ENCODE measurements around the gene SCN3A.

SCN3A gene

DNA sequence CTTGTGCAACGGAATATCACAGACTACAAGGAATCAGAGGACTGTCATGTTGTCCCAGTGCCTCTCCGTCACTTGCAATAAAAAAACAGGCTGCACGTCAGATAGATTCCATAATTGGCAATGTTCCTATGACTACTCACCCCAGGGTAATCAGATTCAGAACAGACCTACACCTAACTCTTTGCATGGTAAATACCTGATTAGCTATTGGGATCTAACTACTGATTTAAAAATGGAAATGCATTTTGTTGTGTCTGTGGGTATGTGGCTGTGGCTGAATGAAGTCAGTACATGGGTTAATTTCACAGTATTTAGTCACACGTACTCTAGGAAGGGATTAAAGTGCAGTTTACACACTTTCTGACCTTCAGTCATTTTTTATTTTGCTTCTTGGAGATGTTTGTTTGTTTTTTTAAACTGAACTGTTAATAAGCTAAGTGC lies 91.7 kb downstream of the SCN3A start:
- no peak for DNase-seq

DNA sequence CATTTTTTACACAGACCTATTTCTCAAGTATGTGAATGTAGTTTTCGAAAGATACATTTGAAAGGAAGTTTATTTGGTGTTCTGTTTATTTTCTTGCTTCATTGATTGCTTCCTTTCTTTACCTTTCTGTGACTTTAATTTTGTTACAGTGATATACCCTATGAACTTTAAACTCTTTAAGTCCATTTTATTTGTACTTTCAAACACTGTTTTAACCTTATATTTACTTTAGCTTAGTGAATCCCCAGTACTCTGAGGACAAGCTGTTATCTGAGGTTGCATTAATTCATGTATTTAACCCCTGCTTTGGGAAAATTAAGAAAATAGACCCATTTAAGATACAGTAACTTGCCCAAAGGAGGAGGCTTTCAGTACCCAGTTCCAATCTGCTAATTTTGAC lies 93.5 kb downstream of the SCN3A start:
- DNase-seq, result no peak

DNA sequence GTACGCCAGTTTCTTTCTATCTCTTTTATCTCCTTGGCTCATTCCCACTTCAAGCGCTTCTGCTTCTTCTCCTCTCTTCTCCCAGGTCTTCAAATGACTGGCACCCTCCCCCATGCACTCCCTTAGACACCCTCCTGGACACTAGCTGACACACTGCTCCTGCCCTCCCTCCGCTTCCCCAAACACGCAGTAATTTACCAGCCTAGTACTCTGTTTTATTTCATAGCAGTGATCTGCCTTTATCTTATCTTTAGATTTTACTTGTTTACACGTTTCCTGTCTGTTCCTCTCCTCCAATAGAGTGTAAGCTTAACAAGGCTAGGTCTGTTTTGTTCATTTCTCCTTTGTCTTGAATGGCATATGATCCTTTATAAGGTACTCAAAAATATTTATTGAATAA lies 93.9 kb downstream of the SCN3A start:
- DNase-seq, result no peak

DNA sequence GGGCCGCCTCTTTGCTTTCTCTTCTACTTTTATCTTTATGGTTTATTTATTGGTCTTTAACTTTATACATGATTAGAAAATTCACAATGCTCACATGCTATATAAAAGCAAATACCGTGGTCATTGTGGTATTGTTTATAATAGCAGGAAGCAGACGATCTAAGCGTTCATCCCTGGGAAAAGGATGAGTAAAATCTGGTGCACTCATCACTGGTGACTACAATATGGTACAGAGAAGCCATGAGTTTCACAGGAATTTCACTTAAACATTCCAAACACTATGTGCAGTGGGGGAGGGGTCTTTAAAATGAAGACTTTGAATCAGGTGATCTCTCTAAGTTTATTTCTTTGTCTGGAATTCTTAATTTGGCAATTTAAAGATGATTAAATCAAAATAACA lies 97.9 kb downstream of the SCN3A start:
- no peak for DNase-seq

DNA sequence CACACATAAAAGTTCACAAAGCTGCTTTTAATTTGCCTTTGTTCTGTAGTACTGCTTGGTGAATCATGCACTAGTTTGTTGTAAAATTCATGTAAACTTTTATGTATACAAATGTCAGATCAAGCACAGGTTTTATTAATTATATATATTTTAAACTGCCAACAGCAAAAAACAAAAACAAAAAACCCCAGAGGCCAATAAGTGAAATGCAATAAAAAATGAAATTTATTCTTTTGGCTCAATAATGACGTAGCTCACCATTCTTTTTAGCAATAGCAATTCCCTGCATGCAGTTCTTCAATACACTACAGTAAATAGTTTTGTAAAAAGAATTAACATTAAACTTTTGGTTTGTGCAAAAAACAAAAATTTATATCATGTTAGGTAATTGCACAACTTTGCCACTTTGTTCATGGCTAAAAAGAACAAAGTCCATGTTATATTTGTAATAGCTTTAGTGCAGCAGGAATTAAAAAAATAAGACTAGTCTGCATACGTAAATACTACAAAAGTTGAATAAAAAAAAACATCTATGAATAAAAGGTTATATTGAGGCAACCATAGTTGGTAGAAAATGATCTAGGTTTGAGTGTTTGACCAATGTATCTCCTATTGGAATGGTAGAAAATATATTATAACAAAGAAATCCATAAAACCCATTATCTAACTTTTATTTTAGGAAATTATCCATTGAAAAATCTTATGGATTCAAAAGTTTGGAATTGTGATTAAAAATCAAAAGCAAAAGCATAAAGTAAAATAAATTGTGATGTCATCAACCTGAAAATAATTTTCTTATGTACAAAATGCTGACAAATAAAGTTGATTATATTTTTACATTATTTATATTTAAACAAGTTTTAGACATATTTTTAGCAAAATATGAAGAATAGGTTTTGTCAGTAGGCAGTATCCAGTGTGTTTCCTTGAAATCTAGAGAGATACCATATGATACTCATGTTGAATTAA lies 115.6 kb downstream of the SCN3A start:
- DNase-seq, result no peak

DNA sequence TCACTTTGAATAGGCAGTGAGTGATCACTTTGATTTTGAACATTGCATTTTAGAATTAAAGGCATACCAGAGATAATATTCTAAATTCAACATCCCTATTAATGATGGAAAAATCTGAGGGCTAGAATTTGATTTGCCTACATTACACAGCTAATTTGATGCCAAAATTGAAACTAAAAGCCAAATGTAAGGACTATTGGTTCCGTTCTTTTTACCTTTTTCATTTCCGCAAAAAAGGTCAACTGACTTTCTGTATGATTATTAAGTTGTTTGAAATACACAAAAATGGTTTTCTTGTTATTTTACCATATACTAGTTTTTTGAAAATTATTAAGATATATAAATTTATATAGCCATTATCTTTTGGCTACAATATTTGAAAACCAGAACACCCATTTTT lies 117.5 kb downstream of the SCN3A start:
- DNase-seq, result no peak

DNA sequence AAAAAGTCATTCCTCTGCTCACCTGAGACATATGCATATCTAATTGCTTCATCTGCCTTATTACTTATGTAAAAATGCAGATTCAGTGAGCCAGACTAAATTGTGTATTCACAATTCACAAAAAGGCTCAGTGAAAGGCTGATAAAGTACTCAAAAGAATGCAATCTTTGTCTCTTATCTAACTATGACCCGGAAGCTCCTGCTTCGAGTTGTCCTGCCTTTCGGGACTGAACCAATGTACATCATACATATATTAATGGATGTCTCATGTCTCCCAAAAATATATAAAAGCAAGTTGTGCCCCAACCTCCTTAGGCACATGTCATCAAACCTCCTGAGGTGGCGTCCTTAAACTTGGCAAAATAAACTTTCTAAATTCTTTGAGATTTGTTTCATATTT lies 120.5 kb downstream of the SCN3A start:
- no peak for DNase-seq

DNA sequence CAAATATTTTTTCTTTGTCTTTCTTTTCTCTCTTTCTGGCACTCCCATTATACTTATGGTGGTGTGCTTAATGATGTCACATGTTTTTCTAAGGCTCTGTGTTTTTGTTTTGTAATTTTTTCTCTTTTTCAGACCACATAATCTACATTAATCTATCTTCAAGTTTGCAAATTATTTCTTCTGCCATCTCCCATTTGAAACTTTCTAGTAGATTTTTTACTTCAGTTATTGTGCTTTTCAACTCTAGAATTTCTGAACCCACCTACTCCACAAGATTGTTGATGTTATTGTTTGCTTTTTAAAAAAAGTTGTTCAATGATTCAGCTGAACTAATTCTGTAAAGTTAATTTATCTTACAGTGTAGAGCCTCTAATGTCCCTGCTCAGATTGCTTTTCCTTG lies 121.4 kb downstream of the SCN3A start:
- DNase-seq, result no peak

DNA sequence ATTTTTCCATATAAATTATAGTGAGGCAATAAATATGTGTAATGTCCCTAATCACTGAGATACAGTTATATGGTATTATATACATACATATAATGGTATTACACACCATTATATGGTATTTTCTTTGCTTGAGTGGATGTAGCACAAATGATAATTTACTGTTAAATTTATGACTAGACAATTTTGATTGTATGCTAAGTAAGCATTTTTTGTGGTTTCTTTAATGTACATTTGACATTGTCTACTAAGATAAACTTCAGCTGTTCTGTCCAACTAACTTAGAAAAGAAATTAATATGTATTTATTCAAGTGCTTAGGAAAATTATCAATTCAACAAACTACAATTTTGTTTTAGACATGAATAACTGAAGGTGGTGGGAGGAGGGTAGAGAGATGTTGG lies 122.6 kb downstream of the SCN3A start:
- DNase-seq, result no peak

DNA sequence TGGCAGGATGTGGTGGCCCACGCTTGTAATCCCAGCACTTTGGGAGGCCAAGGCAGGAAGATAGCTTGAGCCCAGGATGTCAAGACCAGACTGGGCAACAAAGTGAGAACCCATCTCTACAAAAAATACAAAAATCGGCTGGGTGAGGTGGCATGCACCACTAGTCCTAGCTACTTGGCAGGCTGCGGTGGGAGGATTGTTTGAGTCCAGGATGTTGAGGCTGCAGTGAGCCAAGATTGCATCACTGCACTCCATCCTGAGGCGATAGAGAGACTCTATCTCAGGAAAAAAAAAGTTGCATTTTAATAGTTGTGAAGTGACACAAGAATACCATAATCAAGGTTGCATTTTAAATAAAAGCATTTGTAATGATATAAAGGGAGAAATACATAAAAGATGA lies 124.4 kb downstream of the SCN3A start:
- no peak for DNase-seq

DNA sequence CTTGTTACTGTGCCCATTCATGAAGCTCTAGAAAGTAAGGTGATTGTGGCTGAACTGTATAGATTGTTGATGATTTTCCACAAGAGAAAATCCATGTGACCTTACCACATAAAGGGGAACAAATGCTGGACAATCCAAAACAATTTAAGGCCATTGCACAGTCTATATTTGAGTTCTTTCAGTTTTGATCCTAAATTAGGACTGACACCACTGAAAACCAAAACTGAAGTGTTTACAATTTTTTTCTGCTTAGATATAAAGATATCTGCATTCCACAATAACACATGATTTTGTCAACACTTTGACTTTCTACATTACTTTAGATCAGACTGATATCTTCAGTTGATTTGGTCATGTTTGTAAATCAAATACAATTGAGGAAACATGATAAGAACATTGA lies 124.9 kb downstream of the SCN3A start:
- no peak for DNase-seq

DNA sequence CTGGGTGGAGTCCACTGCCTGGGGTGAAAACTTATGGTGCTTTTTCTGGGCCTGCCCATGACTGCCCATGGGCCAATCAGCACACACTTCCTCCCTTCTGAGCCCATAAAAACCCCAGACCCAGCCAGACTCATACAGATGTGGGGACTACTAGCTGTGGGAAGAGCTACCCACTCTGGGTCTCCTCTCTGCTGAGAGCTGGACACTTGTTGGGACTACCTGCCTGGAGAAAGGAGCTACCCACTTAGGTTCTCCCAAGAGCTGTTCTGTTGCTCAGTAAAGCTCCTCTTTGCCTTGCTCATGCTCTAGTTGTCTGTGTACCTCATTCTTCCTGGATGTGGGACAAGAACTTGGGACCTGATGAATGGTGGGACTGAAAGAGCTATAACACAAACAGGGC lies 129.0 kb downstream of the SCN3A start:
- no peak for DNase-seq

DNA sequence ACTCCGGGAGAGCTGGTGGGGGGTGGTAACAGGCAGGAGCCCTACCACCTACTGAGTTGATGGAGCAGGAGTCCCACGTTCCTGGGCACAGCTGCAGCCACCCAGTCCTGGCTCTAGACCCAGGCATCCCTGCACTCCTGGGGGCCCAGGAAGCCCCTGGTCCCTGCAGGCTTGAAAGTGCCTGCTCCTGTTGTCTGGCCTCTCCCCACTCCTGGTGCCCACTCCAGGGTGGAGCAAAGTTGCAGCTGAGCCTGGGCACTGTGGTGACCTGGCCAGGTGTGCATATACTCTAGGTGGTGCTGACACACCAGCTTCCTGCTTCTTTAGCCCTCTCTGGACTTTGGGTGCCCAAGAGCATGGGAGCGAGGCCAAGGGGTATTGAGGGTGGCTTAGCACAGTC lies 129.5 kb downstream of the SCN3A start:
- no peak for DNase-seq

DNA sequence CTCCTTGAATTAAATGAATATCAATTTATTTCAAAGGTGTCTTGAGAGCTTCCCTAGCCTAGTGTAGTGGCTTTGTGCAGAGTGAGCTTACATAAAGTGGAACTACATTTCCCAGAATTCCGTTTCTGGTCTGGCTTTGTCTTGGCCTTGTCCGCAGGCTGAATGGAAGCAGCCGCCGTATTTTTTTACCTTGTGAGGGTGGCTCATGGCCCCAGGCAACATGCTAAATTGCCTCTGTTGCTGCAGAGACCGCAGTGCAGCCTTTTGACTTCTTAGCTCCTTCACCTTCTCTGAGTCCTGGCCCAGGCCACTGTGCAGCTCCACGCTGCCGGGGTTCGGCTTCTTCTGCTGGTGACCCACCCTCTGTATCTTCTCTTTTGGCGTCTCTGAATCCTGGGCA lies 133.8 kb downstream of the SCN3A start:
- no peak for DNase-seq

DNA sequence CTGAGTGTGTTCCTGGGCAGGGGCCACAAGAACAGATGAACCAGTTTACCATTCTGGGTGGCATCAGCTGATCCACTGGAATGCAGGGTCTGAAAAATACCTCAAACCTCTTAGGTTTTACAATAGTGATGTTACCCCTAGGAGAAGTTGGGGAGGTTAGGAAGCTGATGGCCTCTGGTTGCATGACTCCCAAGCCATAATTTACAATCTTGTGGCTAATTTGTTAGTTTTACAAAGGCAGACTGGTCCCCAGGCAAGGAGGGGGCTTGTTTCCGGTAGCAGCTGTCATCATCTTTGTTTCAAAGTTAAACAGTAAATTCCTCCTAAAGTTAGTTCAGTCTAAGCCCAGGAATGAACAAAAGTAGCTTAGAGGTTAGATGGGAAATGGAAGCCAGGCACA lies 134.7 kb downstream of the SCN3A start:
- DNase-seq, result no peak

DNA sequence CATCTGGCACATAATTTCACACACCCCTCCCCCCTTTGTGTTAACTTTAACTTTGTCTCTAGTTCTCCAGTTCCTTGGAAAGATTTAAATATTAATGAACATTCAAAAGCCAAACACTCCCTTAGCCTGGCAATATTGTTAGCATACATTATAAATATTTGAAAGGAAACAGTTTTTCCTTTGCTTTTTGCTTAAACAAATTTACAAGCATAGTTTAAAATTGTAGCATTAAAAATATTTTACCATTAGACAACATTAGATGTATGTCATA lies 135.4 kb downstream of the SCN3A start:
- no peak for DNase-seq

DNA sequence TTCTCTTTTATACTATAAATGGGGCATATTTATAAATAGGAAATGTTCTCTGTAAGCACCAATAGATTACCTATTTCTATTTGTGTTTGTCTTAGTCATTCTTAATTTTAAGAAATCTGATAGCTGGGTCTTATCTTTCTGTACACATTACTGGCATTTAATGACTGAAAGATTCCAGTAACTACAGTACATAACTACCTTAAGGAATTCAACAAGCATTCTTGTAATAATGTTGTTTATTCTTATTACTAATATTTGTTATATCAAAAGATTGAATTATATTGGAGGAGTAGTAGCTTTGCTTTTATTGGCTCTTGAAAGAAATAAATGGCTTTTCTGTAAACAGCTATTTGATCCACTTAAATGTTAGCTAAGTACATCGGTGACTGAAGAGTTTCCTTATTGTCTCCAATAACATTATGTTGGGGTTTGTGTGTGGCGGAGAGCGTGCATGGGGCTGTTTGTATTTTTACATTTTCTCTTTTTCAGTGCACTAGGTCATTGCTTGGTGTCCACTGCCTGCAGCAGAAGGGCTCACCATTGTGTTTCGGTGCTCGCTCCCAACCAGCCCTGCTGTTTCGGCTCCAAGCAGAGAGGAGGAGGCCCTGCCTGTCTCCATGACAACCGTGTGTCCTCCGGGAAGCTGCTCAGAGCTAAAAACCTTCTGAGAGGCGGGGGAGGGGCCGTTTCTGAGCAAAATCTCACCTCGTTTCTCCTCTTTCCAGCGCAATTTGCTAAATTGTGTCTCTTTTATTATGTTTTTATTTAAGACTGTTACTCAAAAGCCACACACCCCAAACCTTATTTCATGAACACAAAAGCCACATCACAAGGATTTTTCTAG lies 136.0 kb downstream of the SCN3A start:
- DNase-seq, result peak; percentile 41

DNA sequence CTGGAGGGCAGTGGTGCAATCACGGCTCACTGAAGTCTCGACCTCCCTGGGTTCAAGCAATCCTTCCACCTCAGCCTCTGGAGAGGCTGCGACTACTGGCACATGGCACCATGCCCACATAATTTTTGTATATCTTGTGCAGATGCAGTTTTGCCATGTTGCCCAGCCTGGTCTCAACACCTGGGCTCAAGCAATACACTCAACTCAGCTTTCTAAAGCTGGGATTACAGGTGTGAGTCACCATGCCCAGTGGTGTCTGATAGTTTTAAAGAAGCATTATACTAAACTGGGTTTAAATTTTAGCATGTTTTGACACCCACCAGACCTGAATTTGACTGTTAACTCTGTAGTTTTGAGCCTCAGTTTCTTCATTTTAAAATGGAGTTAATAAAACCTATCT lies 139.1 kb downstream of the SCN3A start:
- DNase-seq, result no peak

DNA sequence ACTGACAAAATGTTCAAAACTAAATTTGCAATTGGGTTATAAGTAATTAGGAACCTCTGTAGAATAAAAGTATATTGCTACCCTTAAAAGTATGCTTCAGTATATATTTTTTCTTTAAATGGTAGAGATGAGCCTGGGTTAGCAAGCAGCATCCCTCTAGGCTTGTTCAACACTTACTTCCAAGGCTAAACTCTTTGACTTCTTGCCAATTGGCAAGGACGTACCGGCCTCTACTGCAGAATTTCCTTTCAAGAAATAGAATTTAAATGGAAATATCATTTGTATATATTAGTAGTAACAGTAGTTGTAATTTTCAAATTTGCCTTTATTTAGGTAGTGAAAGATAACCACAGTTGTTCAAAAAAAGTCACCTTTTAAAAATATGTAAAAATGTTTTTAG lies 143.4 kb downstream of the SCN3A start:
- DNase-seq, result no peak

DNA sequence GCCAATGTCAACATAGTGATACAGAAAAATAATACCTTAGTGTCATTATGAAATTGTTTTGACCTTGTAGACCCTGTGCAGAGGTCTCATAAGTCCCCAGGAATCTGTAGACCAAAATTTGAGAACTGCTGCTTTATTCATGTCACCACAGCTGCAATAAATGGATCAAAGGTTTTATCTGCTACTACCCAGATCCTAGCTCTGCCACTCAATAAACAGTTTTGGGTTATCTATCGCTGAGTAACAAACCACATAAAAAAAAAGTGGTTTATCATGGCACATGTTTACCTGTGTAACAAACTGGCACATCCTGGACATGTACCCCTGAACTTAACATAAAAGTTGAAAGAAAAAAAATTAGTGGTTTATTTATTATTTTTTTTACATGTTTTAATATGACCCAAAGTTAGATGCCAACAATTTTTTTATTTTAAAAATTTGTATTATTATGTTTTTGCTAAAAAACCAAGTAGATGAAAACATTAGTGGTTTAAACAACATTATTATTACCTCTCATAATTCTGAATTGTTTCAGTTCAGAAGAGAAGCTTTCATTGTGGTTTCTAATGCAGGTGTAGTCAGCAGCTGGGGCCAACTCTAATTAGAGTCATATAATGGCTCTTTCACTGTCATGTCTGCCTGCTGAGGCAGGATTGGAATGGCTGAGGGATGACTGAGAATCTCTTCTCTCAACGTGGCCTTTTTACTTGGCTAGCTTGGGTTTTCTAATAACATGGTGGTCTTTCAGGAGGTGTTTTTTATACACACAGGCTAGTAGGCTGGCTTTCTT lies 145.2 kb downstream of the SCN3A start:
- no peak for DNase-seq

DNA sequence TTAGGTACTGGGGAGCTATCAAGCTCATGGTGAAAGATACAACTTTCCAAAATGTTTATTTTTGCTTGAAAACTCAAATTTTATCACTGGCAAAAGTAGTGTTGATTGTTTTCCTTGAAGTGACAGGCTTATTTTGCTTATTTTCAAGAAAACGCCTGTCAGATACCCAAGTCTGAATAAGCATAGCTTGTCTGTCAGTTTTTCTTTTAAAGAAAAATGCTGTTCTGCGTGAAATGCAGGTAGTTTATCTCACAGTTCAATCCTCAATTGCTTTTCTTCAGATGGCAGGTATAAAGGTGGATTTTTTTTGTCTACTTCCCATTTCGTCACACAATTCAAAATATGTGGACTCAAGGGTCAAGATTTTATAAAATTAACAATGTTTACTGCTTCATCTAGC lies 145.9 kb downstream of the SCN3A start:
- no peak for DNase-seq

DNA sequence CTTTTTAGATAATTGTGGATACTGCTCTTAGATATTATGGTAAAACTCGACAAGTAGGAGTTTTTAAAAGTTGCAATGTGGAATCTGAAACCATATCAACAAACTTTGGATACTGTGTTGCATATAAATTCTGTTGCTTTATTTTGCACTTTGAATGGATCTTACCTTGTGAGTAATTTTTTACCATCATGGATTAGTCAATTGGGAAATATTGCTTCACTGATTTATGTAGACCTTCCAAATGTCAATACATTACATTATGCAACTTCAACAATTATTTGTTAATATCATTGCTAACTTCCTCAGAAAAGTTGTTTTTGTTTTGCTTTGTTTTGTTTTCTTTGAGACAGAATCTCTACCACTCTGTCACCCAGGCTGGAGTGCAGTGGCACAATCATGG lies 146.5 kb downstream of the SCN3A start:
- DNase-seq, result no peak

DNA sequence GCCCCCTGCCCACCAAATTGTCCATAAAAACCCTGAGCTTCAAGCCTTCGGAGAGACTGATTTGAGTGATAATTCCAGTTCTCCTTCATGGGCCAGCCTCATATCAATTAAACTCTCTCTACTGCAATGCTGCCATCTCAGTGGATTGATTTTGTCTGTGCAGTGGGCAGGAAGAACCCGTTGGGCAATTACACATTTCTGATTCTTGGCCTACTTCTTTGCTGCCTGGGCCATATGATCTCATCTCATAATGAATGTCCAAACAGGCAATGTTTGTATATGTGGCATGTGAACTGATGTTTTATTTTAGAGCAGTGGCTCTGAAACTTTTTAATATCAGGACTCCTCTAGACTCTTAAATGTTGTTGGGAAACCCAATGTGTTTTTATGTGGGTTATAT lies 147.3 kb downstream of the SCN3A start:
- DNase-seq, result no peak
